ENCODE results near the gene DHRSX.
"Not testable (repeated sequence)": the region's sequence is repeated elsewhere in the genome, so short reads cannot be mapped to it uniquely, and the experiment has no call there.

DNA sequence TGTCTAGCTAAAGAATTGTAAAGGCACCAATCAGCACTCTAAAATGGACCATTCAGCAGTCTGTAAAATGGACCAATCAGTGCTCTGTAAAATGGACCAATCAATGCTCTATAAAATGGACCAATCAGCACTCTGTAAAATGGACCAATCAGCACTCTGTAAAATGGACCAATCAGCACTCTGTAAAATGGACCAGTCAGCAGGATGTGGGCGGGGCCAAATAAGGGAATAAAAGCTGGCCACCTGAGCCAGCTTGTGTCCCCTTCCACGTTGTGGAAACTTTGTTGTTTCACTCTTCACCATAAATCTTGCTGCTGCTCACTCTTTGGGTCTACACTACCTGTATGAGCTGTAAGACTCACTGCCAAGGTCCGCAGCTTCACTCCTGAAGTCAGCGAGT is 230.0 kb downstream of the DHRSX start:
- TF ChIP-seq, protein P1, sequence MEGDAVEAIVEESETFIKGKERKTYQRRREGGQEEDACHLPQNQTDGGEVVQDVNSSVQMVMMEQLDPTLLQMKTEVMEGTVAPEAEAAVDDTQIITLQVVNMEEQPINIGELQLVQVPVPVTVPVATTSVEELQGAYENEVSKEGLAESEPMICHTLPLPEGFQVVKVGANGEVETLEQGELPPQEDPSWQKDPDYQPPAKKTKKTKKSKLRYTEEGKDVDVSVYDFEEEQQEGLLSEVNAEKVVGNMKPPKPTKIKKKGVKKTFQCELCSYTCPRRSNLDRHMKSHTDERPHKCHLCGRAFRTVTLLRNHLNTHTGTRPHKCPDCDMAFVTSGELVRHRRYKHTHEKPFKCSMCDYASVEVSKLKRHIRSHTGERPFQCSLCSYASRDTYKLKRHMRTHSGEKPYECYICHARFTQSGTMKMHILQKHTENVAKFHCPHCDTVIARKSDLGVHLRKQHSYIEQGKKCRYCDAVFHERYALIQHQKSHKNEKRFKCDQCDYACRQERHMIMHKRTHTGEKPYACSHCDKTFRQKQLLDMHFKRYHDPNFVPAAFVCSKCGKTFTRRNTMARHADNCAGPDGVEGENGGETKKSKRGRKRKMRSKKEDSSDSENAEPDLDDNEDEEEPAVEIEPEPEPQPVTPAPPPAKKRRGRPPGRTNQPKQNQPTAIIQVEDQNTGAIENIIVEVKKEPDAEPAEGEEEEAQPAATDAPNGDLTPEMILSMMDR (conservative IDR thresholded peaks at IDR 0.05; ENCODE audit: low read depth, low read length), result not testable (repeated sequence)
- not testable (repeated sequence) for TF ChIP-seq EZH2 (IDR thresholded peaks at IDR 0.05; ENCODE audit: low read length, unreplicated experiment)

Data from PC-3 (cell line).